OCI-LY3 (cell line): Measurements from ENCODE around the gene ACSM5.

Experiments
- H2AFZ ChIP-seq: fragments of 200-600, 300-600 bp; shearing (Covaris generic); 2 replicates; pipeline ENCODE4 v1.6.0; 2014; ENCODE audit warnings: antibody characterized with exemption, low read depth, low read length
- H3K27ac ChIP-seq: fragments of 200-600, 300-600 bp; sonication (generic); 2 replicates; pipeline ENCODE4 v1.5.1; 2014; ENCODE audit warnings: mild to moderate bottlenecking, low read length, moderate library complexity, mixed read lengths
- H3K27me3 ChIP-seq: fragments of 200-600, 300-600 bp; sonication (generic); 2 replicates; pipeline ENCODE4 v1.6.1; 2014; ENCODE audit warnings: low read depth, low read length, mixed read lengths
- H3K36me3 ChIP-seq: fragments of 200-600, 300-600 bp; sonication (generic); replicated peaks from 2 replicates; pipeline ENCODE3; 2014; ENCODE audit warnings: low read depth, low read length, mixed read lengths
- H3K4me1 ChIP-seq: fragments of 300-600, 200-600 bp; sonication (generic); 2 replicates; pipeline ENCODE4 v1.6.1; 2014; ENCODE audit warnings: low read length, mixed read lengths
- H3K4me2 ChIP-seq: fragments of 200-600, 300-600 bp; sonication (generic); 2 replicates; pipeline ENCODE4 v1.6.1; 2014; ENCODE audit warnings: low read length, mixed read lengths
- H3K4me3 ChIP-seq: fragments of 300-600, 200-600 bp; sonication (generic); 2 replicates; pipeline ENCODE4 v1.5.1; 2014; ENCODE audit warnings: antibody characterized with exemption, mild to moderate bottlenecking, low read length, moderate library complexity
- H3K79me2 ChIP-seq: fragments of 300-600, 200-600 bp; shearing (Covaris generic); 2 replicates; pipeline ENCODE4 v1.6.1; 2014; ENCODE audit warnings: mild to moderate bottlenecking, low read length, mixed read lengths
- H3K9ac ChIP-seq: fragments of 300-600, 200-600 bp; shearing (Covaris generic); 2 replicates; pipeline ENCODE4 v1.6.0; 2014; ENCODE audit warnings: mild to moderate bottlenecking, low read length, moderate library complexity
- H3K9me3 ChIP-seq: fragments of 200-600, 300-600 bp; shearing (Covaris generic); 2 replicates; pipeline ENCODE4 v1.6.1; 2014; ENCODE audit warnings: low read length, mixed read lengths; ENCODE audit not compliant: insufficient read depth
- H4K20me1 ChIP-seq: fragments of 200-600, 300-600 bp; sonication (generic); 2 replicates; pipeline ENCODE4 v1.6.1; 2016; ENCODE audit warnings: low read length, mixed read lengths; ENCODE audit not compliant: insufficient read depth
- EZH2phosphoT487 ChIP-seq: fragments of 200-600 bp; shearing (Covaris generic); IDR thresholded peaks from 2 replicates; pipeline ENCODE4 v1.6.1; 2018; ENCODE audit warnings: antibody characterized with exemption, mixed run types, low read depth
- TF ChIP-seq, protein P1 (sequence below): fragments of 200-600, 300-600 bp; sonication (generic); IDR thresholded peaks from 2 replicates; pipeline ENCODE4 v1.5.1; 2014; ENCODE audit warnings: antibody characterized with exemption, low read length, low read depth

Gene ACSM5

GRCh38 chr16:20369452-20370054 lies 39.8 kb upstream of the ACSM5 start:
- H3K4me3 ChIP-seq = no peak overlapping the region
- H3K9ac ChIP-seq = no peak overlapping the region
- no peaks in the 10 kb centered on the region for H3K36me3 ChIP-seq
- no peaks in the 10 kb centered on the region for H3K4me1 ChIP-seq
- no peak overlapping the region for H3K4me2 ChIP-seq
- peaks cover 57% of the 10 kb centered on the region for H3K27me3 ChIP-seq
- no peak overlapping the region for H3K27ac ChIP-seq
- H3K9me3 ChIP-seq = no peaks in the 10 kb centered on the region
- no peaks in the 10 kb centered on the region for H3K79me2 ChIP-seq
- no peak overlapping the region for H2AFZ ChIP-seq
- TF ChIP-seq, protein P1, sequence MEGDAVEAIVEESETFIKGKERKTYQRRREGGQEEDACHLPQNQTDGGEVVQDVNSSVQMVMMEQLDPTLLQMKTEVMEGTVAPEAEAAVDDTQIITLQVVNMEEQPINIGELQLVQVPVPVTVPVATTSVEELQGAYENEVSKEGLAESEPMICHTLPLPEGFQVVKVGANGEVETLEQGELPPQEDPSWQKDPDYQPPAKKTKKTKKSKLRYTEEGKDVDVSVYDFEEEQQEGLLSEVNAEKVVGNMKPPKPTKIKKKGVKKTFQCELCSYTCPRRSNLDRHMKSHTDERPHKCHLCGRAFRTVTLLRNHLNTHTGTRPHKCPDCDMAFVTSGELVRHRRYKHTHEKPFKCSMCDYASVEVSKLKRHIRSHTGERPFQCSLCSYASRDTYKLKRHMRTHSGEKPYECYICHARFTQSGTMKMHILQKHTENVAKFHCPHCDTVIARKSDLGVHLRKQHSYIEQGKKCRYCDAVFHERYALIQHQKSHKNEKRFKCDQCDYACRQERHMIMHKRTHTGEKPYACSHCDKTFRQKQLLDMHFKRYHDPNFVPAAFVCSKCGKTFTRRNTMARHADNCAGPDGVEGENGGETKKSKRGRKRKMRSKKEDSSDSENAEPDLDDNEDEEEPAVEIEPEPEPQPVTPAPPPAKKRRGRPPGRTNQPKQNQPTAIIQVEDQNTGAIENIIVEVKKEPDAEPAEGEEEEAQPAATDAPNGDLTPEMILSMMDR = no peak
- TF ChIP-seq EZH2phosphoT487 = no peak
- H4K20me1 ChIP-seq = no peaks in the 10 kb centered on the region

- TF ChIP-seq EZH2phosphoT487 = no peak
- TF ChIP-seq, protein P1 = no peak
- Histone ChIP-seq H3K4me1 (0 out of 2 replicates have a peak, but pooled peaks cover 3% of the 10 kb centered on the region), H3K9me3 (no peaks in the 10 kb centered on the region), H3K9ac (no peak overlapping the region), H3K79me2 (no peaks in the 10 kb centered on the region), H3K27me3 (peaks cover 66% of the 10 kb centered on the region), H4K20me1 (no peaks in the 10 kb centered on the region), H2AFZ (no peak overlapping the region), H3K4me2 (no peak overlapping the region), H3K4me3 (no peak overlapping the region), H3K27ac (no peak overlapping the region), H3K36me3 (no peaks in the 10 kb centered on the region)
Observed at GRCh38 chr16:20372701-20373100, 36.6 kb upstream of the ACSM5 start.

- H3K79me2 ChIP-seq = no peaks in the 10 kb centered on the region
- H2AFZ ChIP-seq = no peak overlapping the region
- no peak overlapping the region for H3K27ac ChIP-seq
- TF ChIP-seq, protein P1 = no peak
- no peak for TF ChIP-seq EZH2phosphoT487
- no peak overlapping the region for H3K9ac ChIP-seq
- 0 out of 2 replicates have a peak, but pooled peaks cover 3% of the 10 kb centered on the region for H3K4me1 ChIP-seq
- H3K27me3 ChIP-seq = peaks cover 44% of the 10 kb centered on the region
- H3K36me3 ChIP-seq = no peaks in the 10 kb centered on the region
- H3K4me2 ChIP-seq = no peak overlapping the region
- no peak overlapping the region for H3K4me3 ChIP-seq
- H4K20me1 ChIP-seq = no peaks in the 10 kb centered on the region
- H3K9me3 ChIP-seq = no peaks in the 10 kb centered on the region
Observed at GRCh38 chr16:20377181-20377580, 32.2 kb upstream of the ACSM5 start.

DNA sequence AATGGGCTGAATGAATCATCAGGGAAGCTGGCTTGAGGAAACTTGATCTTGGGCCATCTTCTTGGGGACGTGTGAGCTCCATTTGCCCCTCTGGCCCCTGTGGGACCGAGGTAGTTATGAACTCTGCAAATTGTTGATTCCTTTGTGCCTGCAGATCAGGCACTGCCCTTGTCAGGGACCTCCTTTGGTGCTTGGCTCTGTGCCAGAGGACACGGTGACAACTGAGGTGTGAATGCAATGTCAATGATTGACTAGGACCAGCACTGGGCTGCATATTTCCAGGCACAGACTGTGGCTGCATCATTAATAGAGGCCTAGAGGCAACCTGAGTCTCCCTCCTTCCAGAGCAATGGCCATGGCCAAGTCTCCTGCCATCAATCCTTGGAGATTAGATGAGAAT lies 28.6 kb upstream of the ACSM5 start:
- TF ChIP-seq EZH2phosphoT487 = no peak
- TF ChIP-seq, protein P1 = no peak
- no peaks in the 10 kb centered on the region for H3K79me2 ChIP-seq
- H3K27ac ChIP-seq = no peak overlapping the region

More for the DNA sequence above, 28.6 kb upstream of the ACSM5 start:
- Histone ChIP-seq H2AFZ (no peak overlapping the region), H3K36me3 (no peaks in the 10 kb centered on the region), H3K9me3 (no peaks in the 10 kb centered on the region), H4K20me1 (no peaks in the 10 kb centered on the region), H3K4me2 (no peak overlapping the region), H3K4me3 (no peak overlapping the region), H3K27me3 (peaks cover 20% of the 10 kb centered on the region), H3K4me1 (0 out of 2 replicates have a peak, but pooled peaks cover 5% of the 10 kb centered on the region), H3K9ac (no peak overlapping the region)
